ENCODE measurements around the gene CDKAL1. TPM values are rescaled to one million over a fixed set of nuclear protein-coding genes. Genes with fewer than 3 reads are reported as not detected.
"Not testable (repeated sequence)": the region's sequence is repeated elsewhere in the genome, so short reads cannot be mapped to it uniquely, and the experiment has no call there.

The CDKAL1 gene
- total RNA-seq, 1 experiment from 2014 or later: 20.6 TPM

DNA sequence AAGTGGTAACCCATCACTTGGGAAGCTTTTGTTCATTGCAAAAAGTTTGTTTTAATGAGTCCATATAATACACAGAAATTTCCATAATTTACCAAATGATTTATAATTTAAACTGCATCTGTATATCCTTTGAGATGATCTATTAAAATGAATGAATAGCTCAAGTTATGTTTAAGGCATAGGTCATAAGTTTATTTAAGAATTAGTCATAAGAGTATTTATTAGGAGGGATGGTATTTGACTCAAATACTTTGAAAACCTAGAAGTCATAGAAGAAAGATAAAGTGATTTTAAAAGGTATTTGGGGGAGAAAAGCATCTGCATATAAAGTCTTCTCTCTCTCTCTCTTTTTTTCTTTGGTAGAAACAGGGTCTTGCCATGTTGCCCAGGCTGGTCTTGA lies 388.5 kb downstream of the CDKAL1 start:
- CTCF ChIA-PET: interaction anchor here (0.5 kb wide), 1 partner anchor 147 kb away, joined by 3 read pairs; no protein-coding TSS in a partner anchor
- Mint-ChIP-seq H3K36me3 (no peaks in the 10 kb centered on the region), H3K4me1 (peaks cover 17% of the 10 kb centered on the region), H3K9me3 (no peaks in the 10 kb centered on the region), H3K27ac (no peak overlapping the region), H3K4me3 (no peak overlapping the region), H3K27me3 (ENCODE audit: low read depth) (no peaks in the 10 kb centered on the region)
- TF ChIP-seq ZNF263 (CRISPR knock-in tag; IDR thresholded peaks at IDR 0.05; ENCODE audit: low read depth) (no peak), FOXP1 (CRISPR knock-in tag; IDR thresholded peaks at IDR 0.05; ENCODE audit: borderline replicate concordance) (no peak), SMAD3 (CRISPR knock-in tag; IDR thresholded peaks at IDR 0.05; ENCODE audit: borderline replicate concordance) (no peak), KAT7 (CRISPR knock-in tag; IDR thresholded peaks at IDR 0.05; ENCODE audit: borderline replicate concordance) (no peak)
- TF ChIP-seq, protein P1, sequence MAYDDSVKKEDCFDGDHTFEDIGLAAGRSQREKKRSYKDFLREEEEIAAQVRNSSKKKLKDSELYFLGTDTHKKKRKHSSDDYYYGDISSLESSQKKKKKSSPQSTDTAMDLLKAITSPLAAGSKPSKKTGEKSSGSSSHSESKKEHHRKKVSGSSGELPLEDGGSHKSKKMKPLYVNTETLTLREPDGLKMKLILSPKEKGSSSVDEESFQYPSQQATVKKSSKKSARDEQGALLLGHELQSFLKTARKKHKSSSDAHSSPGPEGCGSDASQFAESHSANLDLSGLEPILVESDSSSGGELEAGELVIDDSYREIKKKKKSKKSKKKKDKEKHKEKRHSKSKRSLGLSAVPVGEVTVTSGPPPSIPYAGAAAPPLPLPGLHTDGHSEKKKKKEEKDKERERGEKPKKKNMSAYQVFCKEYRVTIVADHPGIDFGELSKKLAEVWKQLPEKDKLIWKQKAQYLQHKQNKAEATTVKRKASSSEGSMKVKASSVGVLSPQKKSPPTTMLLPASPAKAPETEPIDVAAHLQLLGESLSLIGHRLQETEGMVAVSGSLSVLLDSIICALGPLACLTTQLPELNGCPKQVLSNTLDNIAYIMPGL (CRISPR knock-in tag; IDR thresholded peaks at IDR 0.05): no peak
- TF ChIP-seq, protein P2, sequence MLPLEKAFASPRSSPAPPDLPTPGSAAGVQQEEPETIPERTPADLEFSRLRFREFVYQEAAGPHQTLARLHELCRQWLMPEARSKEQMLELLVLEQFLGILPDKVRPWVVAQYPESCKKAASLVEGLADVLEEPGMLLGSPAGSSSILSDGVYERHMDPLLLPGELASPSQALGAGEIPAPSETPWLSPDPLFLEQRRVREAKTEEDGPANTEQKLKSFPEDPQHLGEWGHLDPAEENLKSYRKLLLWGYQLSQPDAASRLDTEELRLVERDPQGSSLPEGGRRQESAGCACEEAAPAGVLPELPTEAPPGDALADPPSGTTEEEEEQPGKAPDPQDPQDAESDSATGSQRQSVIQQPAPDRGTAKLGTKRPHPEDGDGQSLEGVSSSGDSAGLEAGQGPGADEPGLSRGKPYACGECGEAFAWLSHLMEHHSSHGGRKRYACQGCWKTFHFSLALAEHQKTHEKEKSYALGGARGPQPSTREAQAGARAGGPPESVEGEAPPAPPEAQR (CRISPR knock-in tag; IDR thresholded peaks at IDR 0.05): no peak
- TF ChIP-seq, protein P3, sequence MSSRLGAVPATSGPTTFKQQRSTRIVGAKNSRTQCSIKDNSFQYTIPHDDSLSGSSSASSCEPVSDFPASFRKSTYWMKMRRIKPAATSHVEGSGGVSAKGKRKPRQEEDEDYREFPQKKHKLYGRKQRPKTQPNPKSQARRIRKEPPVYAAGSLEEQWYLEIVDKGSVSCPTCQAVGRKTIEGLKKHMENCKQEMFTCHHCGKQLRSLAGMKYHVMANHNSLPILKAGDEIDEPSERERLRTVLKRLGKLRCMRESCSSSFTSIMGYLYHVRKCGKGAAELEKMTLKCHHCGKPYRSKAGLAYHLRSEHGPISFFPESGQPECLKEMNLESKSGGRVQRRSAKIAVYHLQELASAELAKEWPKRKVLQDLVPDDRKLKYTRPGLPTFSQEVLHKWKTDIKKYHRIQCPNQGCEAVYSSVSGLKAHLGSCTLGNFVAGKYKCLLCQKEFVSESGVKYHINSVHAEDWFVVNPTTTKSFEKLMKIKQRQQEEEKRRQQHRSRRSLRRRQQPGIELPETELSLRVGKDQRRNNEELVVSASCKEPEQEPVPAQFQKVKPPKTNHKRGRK (CRISPR knock-in tag; IDR thresholded peaks at IDR 0.05; ENCODE audit: borderline replicate concordance): no peak
- POLR2A ChIA-PET: no interaction called here
- no peak for ATAC-seq
- no peak for DNase-seq (ENCODE audit: low spot score)

DNA sequence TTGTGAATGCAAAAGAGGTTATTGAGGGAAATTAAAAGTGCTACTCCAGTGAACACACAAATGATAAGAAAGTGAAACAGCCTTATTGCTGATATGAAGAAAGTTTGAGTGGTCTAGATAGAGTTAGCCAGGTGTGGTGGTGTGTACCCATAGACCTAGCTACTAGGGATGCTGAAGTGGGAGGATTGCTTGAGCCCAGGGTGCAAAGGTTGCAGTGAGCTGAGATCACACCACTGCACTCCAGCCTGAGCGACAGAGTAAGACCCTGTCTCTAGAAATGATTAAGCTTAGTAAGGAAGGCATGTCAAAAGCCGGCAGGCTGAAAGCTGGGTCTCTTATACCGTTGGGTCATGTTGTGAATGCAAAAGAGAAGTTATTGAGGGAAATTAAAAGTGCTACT lies 389.8 kb downstream of the CDKAL1 start:
- CTCF ChIA-PET: interaction anchor here (0.5 kb wide), 1 partner anchor 49 kb away, joined by 5 read pairs; no protein-coding TSS in a partner anchor
- H3K36me3 Mint-ChIP-seq; ATAC-seq; H3K27me3 Mint-ChIP-seq (ENCODE audit: low read depth); H3K4me3 Mint-ChIP-seq; DNase-seq (ENCODE audit: low spot score); POLR2A ChIA-PET; H3K9me3 Mint-ChIP-seq; H3K27ac Mint-ChIP-seq: not testable (repeated sequence)
- H3K4me1 Mint-ChIP-seq: peaks cover 11% of the 10 kb centered on the region

DNA sequence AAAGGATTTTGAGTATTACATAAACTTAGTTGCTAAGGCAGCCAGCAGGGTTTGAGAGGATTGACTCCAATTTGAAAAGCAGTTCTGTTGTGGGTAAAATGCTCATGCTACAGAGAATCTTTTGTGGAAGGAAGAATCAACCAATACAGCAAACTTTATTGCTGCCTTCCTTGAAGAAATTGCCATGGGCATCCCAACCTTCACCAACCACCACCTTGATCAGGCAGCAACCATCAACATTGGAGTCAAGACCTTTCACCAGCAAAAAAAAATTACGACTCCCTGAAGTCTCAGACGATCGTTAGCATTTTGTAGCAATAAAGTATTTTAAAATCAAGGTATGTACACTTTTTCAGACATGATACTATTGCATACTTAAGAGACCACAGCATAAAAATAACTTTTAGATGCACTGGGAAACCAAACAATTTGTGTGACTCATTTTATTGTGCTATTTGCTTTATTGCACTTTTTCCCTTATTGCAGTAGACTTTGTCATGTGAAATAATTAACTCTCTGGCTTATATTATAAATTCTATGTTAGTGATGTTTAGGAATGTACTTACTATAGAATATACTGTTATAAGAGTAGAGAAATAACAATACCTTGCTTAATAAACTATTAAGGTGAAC lies 390.8 kb downstream of the CDKAL1 start:
- H3K9me3 Mint-ChIP-seq: no peaks in the 10 kb centered on the region
- ATAC-seq: no peak
- POLR2A ChIA-PET: no interaction called here
- no peak overlapping the region for H3K27ac Mint-ChIP-seq
- H3K27me3 Mint-ChIP-seq (ENCODE audit: low read depth): no peaks in the 10 kb centered on the region
- H3K4me3 Mint-ChIP-seq: no peak overlapping the region
- H3K4me1 Mint-ChIP-seq: peaks cover 1% of the 10 kb centered on the region
- no peaks in the 10 kb centered on the region for H3K36me3 Mint-ChIP-seq
- no peak for DNase-seq (ENCODE audit: low spot score)
- CTCF ChIA-PET: no interaction called here
- TF ChIP-seq JUN (CRISPR knock-in tag; IDR thresholded peaks at IDR 0.05) (no peak), CBFB (CRISPR knock-in tag; IDR thresholded peaks at IDR 0.05; ENCODE audit: low read depth) (no peak), ZNF232 (CRISPR knock-in tag; IDR thresholded peaks at IDR 0.05) (no peak), ZNF263 (CRISPR knock-in tag; IDR thresholded peaks at IDR 0.05; ENCODE audit: low read depth) (no peak), GRHL2 (CRISPR knock-in tag; IDR thresholded peaks at IDR 0.05; ENCODE audit: insufficient replicate concordance, severe bottlenecking) (no peak), ZNF138 (CRISPR knock-in tag; conservative IDR thresholded peaks at IDR 0.05) (no peak), ZNF671 (CRISPR knock-in tag; IDR thresholded peaks at IDR 0.05) (no peak)
- TF ChIP-seq, protein P4, sequence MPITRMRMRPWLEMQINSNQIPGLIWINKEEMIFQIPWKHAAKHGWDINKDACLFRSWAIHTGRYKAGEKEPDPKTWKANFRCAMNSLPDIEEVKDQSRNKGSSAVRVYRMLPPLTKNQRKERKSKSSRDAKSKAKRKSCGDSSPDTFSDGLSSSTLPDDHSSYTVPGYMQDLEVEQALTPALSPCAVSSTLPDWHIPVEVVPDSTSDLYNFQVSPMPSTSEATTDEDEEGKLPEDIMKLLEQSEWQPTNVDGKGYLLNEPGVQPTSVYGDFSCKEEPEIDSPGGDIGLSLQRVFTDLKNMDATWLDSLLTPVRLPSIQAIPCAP (CRISPR knock-in tag; IDR thresholded peaks at IDR 0.05): no peak
- TF ChIP-seq, protein P5, sequence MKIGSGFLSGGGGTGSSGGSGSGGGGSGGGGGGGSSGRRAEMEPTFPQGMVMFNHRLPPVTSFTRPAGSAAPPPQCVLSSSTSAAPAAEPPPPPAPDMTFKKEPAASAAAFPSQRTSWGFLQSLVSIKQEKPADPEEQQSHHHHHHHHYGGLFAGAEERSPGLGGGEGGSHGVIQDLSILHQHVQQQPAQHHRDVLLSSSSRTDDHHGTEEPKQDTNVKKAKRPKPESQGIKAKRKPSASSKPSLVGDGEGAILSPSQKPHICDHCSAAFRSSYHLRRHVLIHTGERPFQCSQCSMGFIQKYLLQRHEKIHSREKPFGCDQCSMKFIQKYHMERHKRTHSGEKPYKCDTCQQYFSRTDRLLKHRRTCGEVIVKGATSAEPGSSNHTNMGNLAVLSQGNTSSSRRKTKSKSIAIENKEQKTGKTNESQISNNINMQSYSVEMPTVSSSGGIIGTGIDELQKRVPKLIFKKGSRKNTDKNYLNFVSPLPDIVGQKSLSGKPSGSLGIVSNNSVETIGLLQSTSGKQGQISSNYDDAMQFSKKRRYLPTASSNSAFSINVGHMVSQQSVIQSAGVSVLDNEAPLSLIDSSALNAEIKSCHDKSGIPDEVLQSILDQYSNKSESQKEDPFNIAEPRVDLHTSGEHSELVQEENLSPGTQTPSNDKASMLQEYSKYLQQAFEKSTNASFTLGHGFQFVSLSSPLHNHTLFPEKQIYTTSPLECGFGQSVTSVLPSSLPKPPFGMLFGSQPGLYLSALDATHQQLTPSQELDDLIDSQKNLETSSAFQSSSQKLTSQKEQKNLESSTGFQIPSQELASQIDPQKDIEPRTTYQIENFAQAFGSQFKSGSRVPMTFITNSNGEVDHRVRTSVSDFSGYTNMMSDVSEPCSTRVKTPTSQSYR (CRISPR knock-in tag; IDR thresholded peaks at IDR 0.05): no peak
- TF ChIP-seq, protein P6, sequence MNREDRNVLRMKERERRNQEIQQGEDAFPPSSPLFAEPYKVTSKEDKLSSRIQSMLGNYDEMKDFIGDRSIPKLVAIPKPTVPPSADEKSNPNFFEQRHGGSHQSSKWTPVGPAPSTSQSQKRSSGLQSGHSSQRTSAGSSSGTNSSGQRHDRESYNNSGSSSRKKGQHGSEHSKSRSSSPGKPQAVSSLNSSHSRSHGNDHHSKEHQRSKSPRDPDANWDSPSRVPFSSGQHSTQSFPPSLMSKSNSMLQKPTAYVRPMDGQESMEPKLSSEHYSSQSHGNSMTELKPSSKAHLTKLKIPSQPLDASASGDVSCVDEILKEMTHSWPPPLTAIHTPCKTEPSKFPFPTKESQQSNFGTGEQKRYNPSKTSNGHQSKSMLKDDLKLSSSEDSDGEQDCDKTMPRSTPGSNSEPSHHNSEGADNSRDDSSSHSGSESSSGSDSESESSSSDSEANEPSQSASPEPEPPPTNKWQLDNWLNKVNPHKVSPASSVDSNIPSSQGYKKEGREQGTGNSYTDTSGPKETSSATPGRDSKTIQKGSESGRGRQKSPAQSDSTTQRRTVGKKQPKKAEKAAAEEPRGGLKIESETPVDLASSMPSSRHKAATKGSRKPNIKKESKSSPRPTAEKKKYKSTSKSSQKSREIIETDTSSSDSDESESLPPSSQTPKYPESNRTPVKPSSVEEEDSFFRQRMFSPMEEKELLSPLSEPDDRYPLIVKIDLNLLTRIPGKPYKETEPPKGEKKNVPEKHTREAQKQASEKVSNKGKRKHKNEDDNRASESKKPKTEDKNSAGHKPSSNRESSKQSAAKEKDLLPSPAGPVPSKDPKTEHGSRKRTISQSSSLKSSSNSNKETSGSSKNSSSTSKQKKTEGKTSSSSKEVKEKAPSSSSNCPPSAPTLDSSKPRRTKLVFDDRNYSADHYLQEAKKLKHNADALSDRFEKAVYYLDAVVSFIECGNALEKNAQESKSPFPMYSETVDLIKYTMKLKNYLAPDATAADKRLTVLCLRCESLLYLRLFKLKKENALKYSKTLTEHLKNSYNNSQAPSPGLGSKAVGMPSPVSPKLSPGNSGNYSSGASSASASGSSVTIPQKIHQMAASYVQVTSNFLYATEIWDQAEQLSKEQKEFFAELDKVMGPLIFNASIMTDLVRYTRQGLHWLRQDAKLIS (CRISPR knock-in tag; IDR thresholded peaks at IDR 0.05; ENCODE audit: borderline replicate concordance): no peak
- TF ChIP-seq, protein P7, sequence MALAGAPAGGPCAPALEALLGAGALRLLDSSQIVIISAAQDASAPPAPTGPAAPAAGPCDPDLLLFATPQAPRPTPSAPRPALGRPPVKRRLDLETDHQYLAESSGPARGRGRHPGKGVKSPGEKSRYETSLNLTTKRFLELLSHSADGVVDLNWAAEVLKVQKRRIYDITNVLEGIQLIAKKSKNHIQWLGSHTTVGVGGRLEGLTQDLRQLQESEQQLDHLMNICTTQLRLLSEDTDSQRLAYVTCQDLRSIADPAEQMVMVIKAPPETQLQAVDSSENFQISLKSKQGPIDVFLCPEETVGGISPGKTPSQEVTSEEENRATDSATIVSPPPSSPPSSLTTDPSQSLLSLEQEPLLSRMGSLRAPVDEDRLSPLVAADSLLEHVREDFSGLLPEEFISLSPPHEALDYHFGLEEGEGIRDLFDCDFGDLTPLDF (CRISPR knock-in tag; IDR thresholded peaks at IDR 0.05): no peak
